Gastroesophageal sphincter (tissue), 4 donors: ENCODE results near the gene SYT3. TPM values are rescaled to one million over a fixed set of nuclear protein-coding genes. Genes with fewer than 3 reads are reported as not detected.

Experiments
- ATAC-seq: fragments of 150-250 bp; one replicate; pipeline ENCODE4 v1.9.1; 2016; ENCODE audit warnings: mild to moderate bottlenecking, moderate library complexity
- H3K27ac ChIP-seq, 4 donors: fragments of 200-600 bp; sonication (generic) in 3 of 4; 1 replicate in 3 of 4; 2 replicates in 1 of 4; pipeline ENCODE4 v1.5.1; 2016 to 2019
- H3K27me3 ChIP-seq: fragments of 200-600 bp; sonication (generic); one replicate; pipeline ENCODE4 v1.5.1; 2019
- H3K36me3 ChIP-seq, 2 donors: fragments of 200-600 bp; sonication (generic); one replicate each; pipeline ENCODE4 v1.5.1; 2019; ENCODE audit warnings: control low read depth in 1 of 2
- H3K4me1 ChIP-seq, 3 donors: fragments of 200-600 bp; sonication (generic); 1 replicate in 2 of 3; 2 replicates in 1 of 3; pipeline ENCODE4 v1.5.1; 2016 to 2019; ENCODE audit warnings: control low read depth in 2 of 3
- H3K4me3 ChIP-seq, 2 donors: fragments of 200-600 bp; sonication (generic); one replicate each; pipeline ENCODE4 v1.5.1; 2019; ENCODE audit warnings: mild to moderate bottlenecking in 1 of 2, moderate library complexity in 1 of 2
- H3K9me3 ChIP-seq, 3 donors: fragments of 200-600 bp; sonication (generic); one replicate each; pipeline ENCODE4 v1.5.1; 2017 to 2019; ENCODE audit warnings: control low read depth in 2 of 3
- CTCF ChIP-seq, 4 experiments: fragments of 200-600 bp in 2 of 4; fragments of 450-650 bp in 2 of 4; sonication (generic) in 1 of 4; IDR thresholded peaks; one replicate each; pipeline ENCODE4 v1.5.1; 2017 to 2019; ENCODE audit warnings: antibody characterized with exemption in 4 of 4, mild to moderate bottlenecking in 2 of 4, moderate library complexity in 2 of 4
- EP300 ChIP-seq: sonication (generic); formaldehyde crosslinking; IDR thresholded peaks from one replicate; pipeline ENCODE4 v1.6.1; 2017; ENCODE audit warnings: antibody characterized with exemption, mild to moderate bottlenecking
- POLR2A ChIP-seq, 2 donors: fragments of 450-650 bp; IDR thresholded peaks; one replicate each; pipeline ENCODE4 v1.6.1; 2017; ENCODE audit warnings: antibody characterized with exemption in 2 of 2, mild to moderate bottlenecking in 2 of 2, moderate library complexity in 1 of 2
- POLR2AphosphoS5 ChIP-seq: sonication (generic); formaldehyde crosslinking; IDR thresholded peaks from one replicate; pipeline ENCODE4 v1.6.1; 2017; ENCODE audit warnings: antibody characterized with exemption
- WGBS, 2 donors: methylation state at CpG; one replicate each; pipeline ENCODE4 v1.1.5; 2018; ENCODE audit warnings: low coverage in 1 of 2; 5-methylcytosine and 5-hydroxymethylcytosine counted together
- total RNA-seq, 4 donors: library from RNA; depleted of rRNA; stranded (reverse); fragments of >200 nt; gene quantifications; one replicate each; pipeline ENCODE4 v1.1.0, GENCODE V29; 2016

Gene SYT3
- total RNA-seq, 4 donors from 2014 or later = 0.42 TPM; not detected in 3

- Histone ChIP-seq H3K4me1 (peaks cover 0 to 6% (median 2%) of the 10 kb centered on the region in 3 donors), H3K27ac (no peak overlapping the region), H3K27me3 (peaks cover 83% of the 10 kb centered on the region), H3K9me3 (peaks cover 0 to 7% (median 0%) of the 10 kb centered on the region in 3 donors), H3K36me3 (no peaks in the 10 kb centered on the region), H3K4me3 (no peak overlapping the region)
- WGBS, 2 donors = 9 to 23% methylated on average over 8 to 13 of the region's 23 CpGs
- ATAC-seq = peak; percentile 90
- TF ChIP-seq POLR2AphosphoS5 (no peak), POLR2A (IDR thresholded peaks at IDR 0.05) (no peak), CTCF (IDR thresholded peaks at IDR 0.05) (no peak), EP300 (no peak)
Measured at GRCh38 chr19:50679177-50680125, 39.8 kb upstream of the SYT3 start.

GRCh38 chr19:50678323-50678722, 38.6 kb upstream of the SYT3 start:
- ATAC-seq = no peak
- Histone ChIP-seq H3K4me1 (peaks cover 0 to 6% (median 2%) of the 10 kb centered on the region in 3 donors), H3K27ac (no peak overlapping the region), H3K27me3 (peaks cover 83% of the 10 kb centered on the region), H3K4me3 (no peak overlapping the region), H3K9me3 (peaks cover 0 to 7% (median 0%) of the 10 kb centered on the region in 3 donors), H3K36me3 (no peaks in the 10 kb centered on the region)
- no peak for TF ChIP-seq EP300
- no peak for TF ChIP-seq POLR2AphosphoS5
- no peak for TF ChIP-seq POLR2A (IDR thresholded peaks at IDR 0.05)
- no peak for TF ChIP-seq CTCF (IDR thresholded peaks at IDR 0.05)
- WGBS, 2 donors = 45 to 50% methylated on average over 1 to 3 of the region's 3 CpGs

- H3K27me3 ChIP-seq = peaks cover 83% of the 10 kb centered on the region
- no peak overlapping the region for H3K4me3 ChIP-seq
- peaks cover 0 to 6% (median 2%) of the 10 kb centered on the region in 3 donors for H3K4me1 ChIP-seq
- TF ChIP-seq EP300 (no peak), POLR2AphosphoS5 (no peak), POLR2A (IDR thresholded peaks at IDR 0.05) (no peak), CTCF (IDR thresholded peaks at IDR 0.05) (no peak)
- WGBS, 2 donors = 33 to 46% methylated on average over 3 to 4 of the region's 5 CpGs
- no peaks in the 10 kb centered on the region for H3K36me3 ChIP-seq
- H3K9me3 ChIP-seq = peaks cover 0 to 7% (median 0%) of the 10 kb centered on the region in 3 donors
- no peak for ATAC-seq
- H3K27ac ChIP-seq = no peak overlapping the region
Measured at GRCh38 chr19:50677636-50678035, 38.0 kb upstream of the SYT3 start.

- no peak overlapping the region for H3K4me3 ChIP-seq
- peaks cover 81% of the 10 kb centered on the region for H3K27me3 ChIP-seq
- WGBS, 2 donors = 50 to 100% methylated on average over 1 of the region's 1 CpG
- no peaks in the 10 kb centered on the region for H3K36me3 ChIP-seq
- no peak for TF ChIP-seq POLR2AphosphoS5
- no peak for TF ChIP-seq EP300
- no peak for TF ChIP-seq CTCF (IDR thresholded peaks at IDR 0.05)
- no peak for TF ChIP-seq POLR2A (IDR thresholded peaks at IDR 0.05)
- H3K9me3 ChIP-seq = peaks cover 0 to 7% (median 0%) of the 10 kb centered on the region in 3 donors
- peaks cover 0 to 6% (median 2%) of the 10 kb centered on the region in 3 donors for H3K4me1 ChIP-seq
- ATAC-seq = no peak
- H3K27ac ChIP-seq = no peak overlapping the region
Measured at GRCh38 chr19:50676625-50677197, 37.0 kb upstream of the SYT3 start.
